ENCODE data around the gene HDC.

The HDC gene

GRCh38 chr15:50238255-50238654, 27.3 kb downstream of the HDC start:
- no peaks in the 10 kb centered on the region for H3K36me3 ChIP-seq (ENCODE audit: insufficient read depth, low read length)
- no peak overlapping the region for H3K4me3 ChIP-seq (ENCODE audit: low read depth in 1 of 2, low read length in 2 of 2)
- H3K9ac ChIP-seq (ENCODE audit: low read length): no peak overlapping the region
- no peaks in the 10 kb centered on the region for H3K9me3 ChIP-seq (ENCODE audit: low read length)
- no peak overlapping the region for H3K27ac ChIP-seq (ENCODE audit: low read depth, low read length)
- no peaks in the 10 kb centered on the region for H3K4me1 ChIP-seq (ENCODE audit: insufficient read depth, low read length)
- H3K27me3 ChIP-seq (ENCODE audit: control insufficient read depth in 1 of 2, insufficient read depth in 2 of 2, low read length in 2 of 2): no peaks in the 10 kb centered on the region

GRCh38 chr15:50236433-50236832, 29.1 kb downstream of the HDC start:
- Histone ChIP-seq H3K27me3 (ENCODE audit: control insufficient read depth in 1 of 2, insufficient read depth in 2 of 2, low read length in 2 of 2) (no peaks in the 10 kb centered on the region), H3K4me3 (ENCODE audit: low read depth in 1 of 2, low read length in 2 of 2) (no peak overlapping the region), H3K4me1 (ENCODE audit: insufficient read depth, low read length) (no peaks in the 10 kb centered on the region), H3K9me3 (ENCODE audit: low read length) (no peaks in the 10 kb centered on the region), H3K27ac (ENCODE audit: low read depth, low read length) (no peak overlapping the region), H3K36me3 (ENCODE audit: insufficient read depth, low read length) (no peaks in the 10 kb centered on the region), H3K9ac (ENCODE audit: low read length) (no peak overlapping the region)

GRCh38 chr15:50235794-50236193, 29.7 kb downstream of the HDC start:
- Histone ChIP-seq H3K4me3 (ENCODE audit: low read depth in 1 of 2, low read length in 2 of 2) (no peak overlapping the region), H3K9ac (ENCODE audit: low read length) (no peak overlapping the region), H3K27ac (ENCODE audit: low read depth, low read length) (no peak overlapping the region)

GRCh38 chr15:50234764-50235163, 30.8 kb downstream of the HDC start:
- Histone ChIP-seq H3K36me3 (ENCODE audit: insufficient read depth, low read length) (no peaks in the 10 kb centered on the region), H3K4me1 (ENCODE audit: insufficient read depth, low read length) (no peaks in the 10 kb centered on the region)

More at GRCh38 chr15:50235794-50236193, 29.7 kb downstream of the HDC start:
- no peaks in the 10 kb centered on the region for H3K36me3 ChIP-seq (ENCODE audit: insufficient read depth, low read length)
- no peaks in the 10 kb centered on the region for H3K27me3 ChIP-seq (ENCODE audit: control insufficient read depth in 1 of 2, insufficient read depth in 2 of 2, low read length in 2 of 2)
- H3K4me1 ChIP-seq (ENCODE audit: insufficient read depth, low read length): no peaks in the 10 kb centered on the region
- H3K9me3 ChIP-seq (ENCODE audit: low read length): no peaks in the 10 kb centered on the region

GRCh38 chr15:50233192-50233736, 32.3 kb downstream of the HDC start:
- Histone ChIP-seq H3K4me1 (ENCODE audit: insufficient read depth, low read length) (no peaks in the 10 kb centered on the region), H3K27me3 (ENCODE audit: control insufficient read depth in 1 of 2, insufficient read depth in 2 of 2, low read length in 2 of 2) (no peaks in the 10 kb centered on the region), H3K9ac (ENCODE audit: low read length) (no peak overlapping the region), H3K27ac (ENCODE audit: low read depth, low read length) (no peak overlapping the region), H3K36me3 (ENCODE audit: insufficient read depth, low read length) (no peaks in the 10 kb centered on the region), H3K4me3 (ENCODE audit: low read depth in 1 of 2, low read length in 2 of 2) (no peak overlapping the region), H3K9me3 (ENCODE audit: low read length) (no peaks in the 10 kb centered on the region)

More at GRCh38 chr15:50234764-50235163, 30.8 kb downstream of the HDC start:
- no peak overlapping the region for H3K4me3 ChIP-seq (ENCODE audit: low read depth in 1 of 2, low read length in 2 of 2)
- no peak overlapping the region for H3K27ac ChIP-seq (ENCODE audit: low read depth, low read length)
- no peaks in the 10 kb centered on the region for H3K27me3 ChIP-seq (ENCODE audit: control insufficient read depth in 1 of 2, insufficient read depth in 2 of 2, low read length in 2 of 2)
- no peaks in the 10 kb centered on the region for H3K9me3 ChIP-seq (ENCODE audit: low read length)
- no peak overlapping the region for H3K9ac ChIP-seq (ENCODE audit: low read length)

GRCh38 chr15:50232791-50233190, 32.7 kb downstream of the HDC start:
- H3K36me3 ChIP-seq (ENCODE audit: insufficient read depth, low read length): no peaks in the 10 kb centered on the region
- H3K27ac ChIP-seq (ENCODE audit: low read depth, low read length): no peak overlapping the region
- no peak overlapping the region for H3K4me3 ChIP-seq (ENCODE audit: low read depth in 1 of 2, low read length in 2 of 2)
- no peaks in the 10 kb centered on the region for H3K4me1 ChIP-seq (ENCODE audit: insufficient read depth, low read length)
- H3K27me3 ChIP-seq (ENCODE audit: control insufficient read depth in 1 of 2, insufficient read depth in 2 of 2, low read length in 2 of 2): no peaks in the 10 kb centered on the region
- no peaks in the 10 kb centered on the region for H3K9me3 ChIP-seq (ENCODE audit: low read length)
- H3K9ac ChIP-seq (ENCODE audit: low read length): no peak overlapping the region

- H3K36me3 ChIP-seq (ENCODE audit: insufficient read depth, low read length): no peaks in the 10 kb centered on the region
- H3K27me3 ChIP-seq (ENCODE audit: control insufficient read depth in 1 of 2, insufficient read depth in 2 of 2, low read length in 2 of 2): no peaks in the 10 kb centered on the region
- H3K27ac ChIP-seq (ENCODE audit: low read depth, low read length): no peak overlapping the region
- no peak overlapping the region for H3K9ac ChIP-seq (ENCODE audit: low read length)
- H3K4me3 ChIP-seq (ENCODE audit: low read depth in 1 of 2, low read length in 2 of 2): no peak overlapping the region
- H3K4me1 ChIP-seq (ENCODE audit: insufficient read depth, low read length): no peaks in the 10 kb centered on the region
- H3K9me3 ChIP-seq (ENCODE audit: low read length): no peaks in the 10 kb centered on the region
These were observed 33.8 kb downstream of the HDC start for GRCh38 chr15:50231761-50232160.

GRCh38 chr15:50229336-50229735, 36.2 kb downstream of the HDC start:
- Histone ChIP-seq H3K27ac (ENCODE audit: low read depth, low read length) (no peak overlapping the region), H3K4me1 (ENCODE audit: insufficient read depth, low read length) (no peaks in the 10 kb centered on the region), H3K9me3 (ENCODE audit: low read length) (no peaks in the 10 kb centered on the region), H3K27me3 (ENCODE audit: control insufficient read depth in 1 of 2, insufficient read depth in 2 of 2, low read length in 2 of 2) (no peaks in the 10 kb centered on the region), H3K9ac (ENCODE audit: low read length) (no peak overlapping the region), H3K36me3 (ENCODE audit: insufficient read depth, low read length) (no peaks in the 10 kb centered on the region), H3K4me3 (ENCODE audit: low read depth in 1 of 2, low read length in 2 of 2) (no peak overlapping the region)

GRCh38 chr15:50228866-50229265, 36.7 kb downstream of the HDC start:
- no peaks in the 10 kb centered on the region for H3K9me3 ChIP-seq (ENCODE audit: low read length)
- H3K9ac ChIP-seq (ENCODE audit: low read length): no peak overlapping the region
- no peaks in the 10 kb centered on the region for H3K4me1 ChIP-seq (ENCODE audit: insufficient read depth, low read length)
- no peaks in the 10 kb centered on the region for H3K36me3 ChIP-seq (ENCODE audit: insufficient read depth, low read length)
- no peak overlapping the region for H3K4me3 ChIP-seq (ENCODE audit: low read depth in 1 of 2, low read length in 2 of 2)
- no peak overlapping the region for H3K27ac ChIP-seq (ENCODE audit: low read depth, low read length)
- no peaks in the 10 kb centered on the region for H3K27me3 ChIP-seq (ENCODE audit: control insufficient read depth in 1 of 2, insufficient read depth in 2 of 2, low read length in 2 of 2)

GRCh38 chr15:50227076-50227475, 38.5 kb downstream of the HDC start:
- Histone ChIP-seq H3K9ac (ENCODE audit: low read length) (no peak overlapping the region), H3K4me3 (ENCODE audit: low read depth in 1 of 2, low read length in 2 of 2) (no peak overlapping the region), H3K27ac (ENCODE audit: low read depth, low read length) (no peak overlapping the region), H3K9me3 (ENCODE audit: low read length) (no peaks in the 10 kb centered on the region), H3K36me3 (ENCODE audit: insufficient read depth, low read length) (no peaks in the 10 kb centered on the region), H3K4me1 (ENCODE audit: insufficient read depth, low read length) (no peaks in the 10 kb centered on the region), H3K27me3 (ENCODE audit: control insufficient read depth in 1 of 2, insufficient read depth in 2 of 2, low read length in 2 of 2) (no peaks in the 10 kb centered on the region)

- no peak overlapping the region for H3K4me3 ChIP-seq (ENCODE audit: low read depth in 1 of 2, low read length in 2 of 2)
- H3K36me3 ChIP-seq (ENCODE audit: insufficient read depth, low read length): no peaks in the 10 kb centered on the region
- no peaks in the 10 kb centered on the region for H3K4me1 ChIP-seq (ENCODE audit: insufficient read depth, low read length)
- no peak overlapping the region for H3K9ac ChIP-seq (ENCODE audit: low read length)
- no peaks in the 10 kb centered on the region for H3K9me3 ChIP-seq (ENCODE audit: low read length)
- no peaks in the 10 kb centered on the region for H3K27me3 ChIP-seq (ENCODE audit: control insufficient read depth in 1 of 2, insufficient read depth in 2 of 2, low read length in 2 of 2)
- H3K27ac ChIP-seq (ENCODE audit: low read depth, low read length): no peak overlapping the region
These were observed 39.6 kb downstream of the HDC start for GRCh38 chr15:50225938-50226337.

GRCh38 chr15:50225057-50225456, 40.5 kb downstream of the HDC start:
- H3K27ac ChIP-seq (ENCODE audit: low read depth, low read length): no peak overlapping the region
- H3K4me3 ChIP-seq (ENCODE audit: low read depth in 1 of 2, low read length in 2 of 2): no peak overlapping the region
- no peak overlapping the region for H3K9ac ChIP-seq (ENCODE audit: low read length)
- no peaks in the 10 kb centered on the region for H3K27me3 ChIP-seq (ENCODE audit: control insufficient read depth in 1 of 2, insufficient read depth in 2 of 2, low read length in 2 of 2)
- H3K9me3 ChIP-seq (ENCODE audit: low read length): no peaks in the 10 kb centered on the region
- H3K36me3 ChIP-seq (ENCODE audit: insufficient read depth, low read length): no peaks in the 10 kb centered on the region
- no peaks in the 10 kb centered on the region for H3K4me1 ChIP-seq (ENCODE audit: insufficient read depth, low read length)
